Transverse colon (tissue), 4 donors: ENCODE measurements around the gene RARB. TPM values are rescaled to one million over a fixed set of nuclear protein-coding genes. Genes with fewer than 3 reads are reported as not detected.

Experiments
- DNase-seq: peaks from one replicate; pipeline ENCODE4 v3.0.0-alpha.2; 2019
- H3K27ac ChIP-seq, 4 donors: fragments of 200-600 bp; sonication (generic); 2 replicates each; pipeline ENCODE4 v1.5.1; 2016 to 2018; ENCODE audit warnings: inconsistent platforms in 4 of 4
- H3K27me3 ChIP-seq: fragments of 200-600 bp; sonication (generic); 2 replicates; pipeline ENCODE4 v1.5.1; 2017; ENCODE audit warnings: inconsistent platforms
- H3K36me3 ChIP-seq, 4 donors: fragments of 200-600 bp; sonication (generic); 2 replicates each; pipeline ENCODE4 v1.5.1; 2017 to 2019; ENCODE audit warnings: inconsistent platforms in 4 of 4
- H3K4me1 ChIP-seq, 4 donors: fragments of 200-600 bp; sonication (generic); 2 replicates each; pipeline ENCODE4 v1.5.1; 2017 to 2020; ENCODE audit warnings: inconsistent platforms in 4 of 4
- H3K4me3 ChIP-seq, 4 donors: fragments of 200-600 bp; sonication (generic); 1 replicate in 1 of 4; 2 replicates in 3 of 4; pipeline versions ENCODE4 v1.5.1 to v1.6.1; 2017 to 2019; ENCODE audit warnings: inconsistent platforms in 4 of 4
- H3K9me3 ChIP-seq, 2 donors: fragments of 200-600 bp; sonication (generic); 2 replicates each; pipeline ENCODE4 v1.5.1; 2017 to 2019; ENCODE audit warnings: inconsistent platforms in 2 of 2
- EP300 ChIP-seq: sonication (generic); formaldehyde crosslinking; IDR thresholded peaks from one replicate; pipeline ENCODE4 v1.6.1; 2017; ENCODE audit warnings: antibody characterized with exemption, low read depth
- POLR2A ChIP-seq: fragments of 450-650 bp; IDR thresholded peaks from one replicate; pipeline ENCODE4 v1.6.1; 2016; ENCODE audit warnings: antibody characterized with exemption, mild to moderate bottlenecking, moderate library complexity
- POLR2AphosphoS5 ChIP-seq, 3 donors: sonication (generic); formaldehyde crosslinking; IDR thresholded peaks; one replicate each; pipeline ENCODE4 v1.6.1; 2016; ENCODE audit warnings: antibody characterized with exemption in 3 of 3
- WGBS, 2 donors: methylation state at CpG; one replicate each; pipeline ENCODE4 v1.1.5; 2018; ENCODE audit warnings: low coverage in 1 of 2; 5-methylcytosine and 5-hydroxymethylcytosine counted together
- in situ Hi-C, 4 donors: fragments of 200-750 bp; cut with MboI; loops; one replicate each; pipeline versions ENCODE4 v1.15.0 to v1.15.1; 2017; ENCODE audit warnings: low sequenced_read_pairs in 3 of 4, low pct_ligation_motif_present in 1 of 4, low pct_unique_long_range_greater_than_20kb in 1 of 4
- intact Hi-C: fragments of 100-400 bp; cut with DNase I; formaldehyde crosslinking; loops from one replicate; pipeline ENCODE4 v1.15.1; 2023; ENCODE audit warnings: low total_unique reads
- total RNA-seq, 4 donors: library from RNA; depleted of rRNA; stranded (reverse); fragments of >200 nt; gene quantifications; one replicate each; pipeline ENCODE4 v1.1.0, GENCODE V29; 2016
- TF ChIP-seq, protein P1 (sequence below), 5 experiments: fragments of 200-600 bp in 3 of 5; fragments of 450-650 bp in 2 of 5; sonication (generic) in 3 of 5; IDR thresholded peaks; 1 replicate in 2 of 5; 2 replicates in 3 of 5; pipeline ENCODE4 v1.5.1; 2016 to 2017; ENCODE audit warnings: antibody characterized with exemption in 5 of 5, inconsistent platforms in 3 of 5, mild to moderate bottlenecking in 2 of 5, moderate library complexity in 1 of 5

The RARB gene
- total RNA-seq, 4 donors from 2014 or later, result 2.4 to 4.5 (median 2.9) TPM; not detected in 1

DNA sequence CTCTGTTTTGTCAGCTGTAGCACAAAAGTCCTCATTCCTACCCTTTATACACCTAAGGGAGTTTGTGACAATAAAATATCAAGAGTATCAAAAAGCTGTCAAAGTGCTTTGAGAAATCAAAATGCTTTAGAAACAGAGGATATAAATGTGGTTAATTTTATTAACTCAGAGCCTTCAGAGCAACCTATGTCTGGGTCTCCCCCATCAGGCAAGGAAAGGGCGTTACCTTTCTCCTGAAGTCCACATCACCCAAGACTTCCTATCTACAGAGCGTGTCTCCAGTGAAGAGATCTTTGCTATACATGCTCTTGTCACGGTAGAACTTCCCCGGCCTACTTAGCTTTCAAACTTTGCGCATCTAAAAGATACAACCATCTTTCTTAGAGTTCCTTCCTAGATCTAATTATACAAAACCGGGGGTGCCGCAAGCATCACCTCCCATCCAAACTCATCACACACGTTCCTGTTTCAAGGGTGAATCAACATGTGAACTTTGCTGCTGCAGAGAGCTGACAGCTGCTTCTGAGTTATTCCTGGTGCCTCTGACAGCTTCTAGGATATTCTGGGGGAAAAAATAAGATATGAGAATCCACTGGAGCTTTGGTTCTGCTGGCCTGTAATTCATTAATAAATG, 93.0 kb downstream of the RARB start:
- no peaks in the 10 kb centered on the region for H3K4me1 ChIP-seq
- H3K27ac ChIP-seq, result no peak overlapping the region
- H3K36me3 ChIP-seq, result no peaks in the 10 kb centered on the region
- H3K9me3 ChIP-seq, result no peaks in the 10 kb centered on the region
- TF ChIP-seq POLR2AphosphoS5 (IDR thresholded peaks at IDR 0.05) (no peak), EP300 (no peak), POLR2A (no peak)
- TF ChIP-seq, protein P1, sequence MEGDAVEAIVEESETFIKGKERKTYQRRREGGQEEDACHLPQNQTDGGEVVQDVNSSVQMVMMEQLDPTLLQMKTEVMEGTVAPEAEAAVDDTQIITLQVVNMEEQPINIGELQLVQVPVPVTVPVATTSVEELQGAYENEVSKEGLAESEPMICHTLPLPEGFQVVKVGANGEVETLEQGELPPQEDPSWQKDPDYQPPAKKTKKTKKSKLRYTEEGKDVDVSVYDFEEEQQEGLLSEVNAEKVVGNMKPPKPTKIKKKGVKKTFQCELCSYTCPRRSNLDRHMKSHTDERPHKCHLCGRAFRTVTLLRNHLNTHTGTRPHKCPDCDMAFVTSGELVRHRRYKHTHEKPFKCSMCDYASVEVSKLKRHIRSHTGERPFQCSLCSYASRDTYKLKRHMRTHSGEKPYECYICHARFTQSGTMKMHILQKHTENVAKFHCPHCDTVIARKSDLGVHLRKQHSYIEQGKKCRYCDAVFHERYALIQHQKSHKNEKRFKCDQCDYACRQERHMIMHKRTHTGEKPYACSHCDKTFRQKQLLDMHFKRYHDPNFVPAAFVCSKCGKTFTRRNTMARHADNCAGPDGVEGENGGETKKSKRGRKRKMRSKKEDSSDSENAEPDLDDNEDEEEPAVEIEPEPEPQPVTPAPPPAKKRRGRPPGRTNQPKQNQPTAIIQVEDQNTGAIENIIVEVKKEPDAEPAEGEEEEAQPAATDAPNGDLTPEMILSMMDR (IDR thresholded peaks at IDR 0.05), result no peak
- DNase-seq, result no peak
- H3K27me3 ChIP-seq, result no peaks in the 10 kb centered on the region
- in situ Hi-C loops, result no loop called here
- H3K4me3 ChIP-seq, result no peak overlapping the region
- 92 to 100% methylated on average over 1 to 8 of the region's 8 CpGs for WGBS, 2 donors
- intact Hi-C loops, result loop anchor here (5.0 kb wide), 1 partner anchor 1044 kb away; no protein-coding TSS in a partner anchor

DNA sequence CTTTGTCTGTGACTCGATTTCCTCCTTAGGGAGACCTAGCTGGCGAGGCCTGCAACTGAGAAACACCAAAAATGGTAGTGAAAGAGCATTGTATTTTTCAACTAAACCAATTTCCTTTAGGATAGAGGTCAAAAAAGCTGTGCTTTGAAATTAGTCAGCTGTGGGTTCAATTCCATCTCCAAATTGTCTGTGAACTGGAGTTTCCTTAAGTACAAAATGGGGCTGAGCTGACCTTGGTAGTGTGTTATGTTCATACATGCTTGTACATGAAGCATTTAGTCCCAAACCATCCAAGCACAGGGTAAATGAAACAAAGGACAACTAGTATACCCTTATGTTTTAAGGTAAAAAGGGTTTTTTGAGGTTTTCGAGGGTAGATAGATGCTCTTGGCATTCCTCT, 99.3 kb downstream of the RARB start:
- H3K27me3 ChIP-seq, result no peaks in the 10 kb centered on the region
- H3K36me3 ChIP-seq, result no peaks in the 10 kb centered on the region
- no peaks in the 10 kb centered on the region for H3K9me3 ChIP-seq
- no peak overlapping the region for H3K4me3 ChIP-seq
- no peaks in the 10 kb centered on the region for H3K4me1 ChIP-seq
- TF ChIP-seq EP300 (no peak), POLR2A (no peak), POLR2AphosphoS5 (IDR thresholded peaks at IDR 0.05) (no peak)
- TF ChIP-seq, protein P1 (IDR thresholded peaks at IDR 0.05), result no peak
- intact Hi-C loops, result no loop called here
- no peak overlapping the region for H3K27ac ChIP-seq
- 85 to 92% methylated on average over 2 to 3 of the region's 3 CpGs for WGBS, 2 donors
- DNase-seq, result no peak
- in situ Hi-C loops, result no loop called here

DNA sequence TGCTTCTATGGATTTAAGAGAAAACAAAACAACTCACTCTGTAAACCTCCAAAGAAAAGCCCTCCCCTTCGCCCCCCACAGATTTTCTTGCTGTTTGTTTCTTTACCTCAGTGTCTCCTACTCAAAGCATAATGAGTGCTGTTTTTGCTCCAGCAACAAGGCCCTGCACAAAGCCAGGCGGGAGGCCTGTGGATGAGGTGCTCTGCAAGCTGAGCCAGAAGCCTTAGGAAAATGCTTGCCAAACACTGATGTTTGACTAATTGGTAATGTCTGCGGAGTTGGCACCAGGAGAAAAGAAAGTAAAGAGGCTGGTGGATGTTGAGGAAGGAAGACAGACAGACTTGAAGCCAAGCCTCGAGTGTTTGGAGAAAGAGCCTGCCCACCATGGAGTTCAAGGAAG, 99.7 kb downstream of the RARB start:
- no peaks in the 10 kb centered on the region for H3K9me3 ChIP-seq
- 47 to 74% methylated on average over 2 to 4 of the region's 4 CpGs for whole genome bisulfite sequencing, 2 donors
- H3K36me3 ChIP-seq, result no peaks in the 10 kb centered on the region
- H3K4me3 ChIP-seq, result no peak overlapping the region
- no peaks in the 10 kb centered on the region for H3K27me3 ChIP-seq
- in situ Hi-C loops (no loop called here), intact Hi-C loops (no loop called here)
- H3K4me1 ChIP-seq, result no peaks in the 10 kb centered on the region
- TF ChIP-seq EP300 (no peak), POLR2A (no peak), POLR2AphosphoS5 (IDR thresholded peaks at IDR 0.05) (no peak)
- TF ChIP-seq, protein P1 (IDR thresholded peaks at IDR 0.05), result no peak
- H3K27ac ChIP-seq, result no peak overlapping the region
- DNase-seq, result no peak

DNA sequence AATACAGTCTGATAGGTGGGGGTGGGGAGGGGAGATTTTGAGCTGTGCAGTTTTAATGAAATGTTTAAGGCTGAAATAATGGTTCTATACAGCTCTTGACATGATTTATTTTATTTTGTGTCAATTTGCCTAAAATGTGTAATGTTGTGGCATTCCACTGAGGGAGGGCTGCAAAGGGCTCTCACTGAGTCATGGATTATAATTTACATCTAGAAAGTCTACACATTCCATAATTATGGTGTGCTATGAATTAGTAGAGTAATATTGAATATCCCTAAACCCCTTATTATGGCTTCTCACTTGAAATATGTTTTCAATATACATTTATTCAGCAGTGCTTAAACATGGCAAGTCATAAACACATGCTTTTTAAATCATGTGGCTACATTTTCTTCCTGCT, 103.9 kb downstream of the RARB start:
- TF ChIP-seq EP300, result no peak
- TF ChIP-seq POLR2A, result no peak
- TF ChIP-seq POLR2AphosphoS5 (IDR thresholded peaks at IDR 0.05), result no peak
- no peak for DNase-seq
- intact Hi-C loops (no loop called here), in situ Hi-C loops (no loop called here)
- Histone ChIP-seq H3K36me3 (no peaks in the 10 kb centered on the region), H3K4me3 (no peak overlapping the region), H3K9me3 (no peaks in the 10 kb centered on the region), H3K27me3 (no peaks in the 10 kb centered on the region), H3K27ac (no peak overlapping the region), H3K4me1 (no peaks in the 10 kb centered on the region)
